ENCODE data around the gene MAPRE2. TPM values are rescaled to one million over a fixed set of nuclear protein-coding genes. Genes with fewer than 3 reads are reported as not detected.

The MAPRE2 gene
- total and polyA plus RNA-seq, 2 donors (not counting 1 experiment from before 2014, with no cell fraction given), result 18.5 to 88.1 TPM

- Histone ChIP-seq H2AFZ (ENCODE audit: low read length) (no peak overlapping the region), H3K9me3 (ENCODE audit: control insufficient read depth, insufficient read depth, low read depth, low read length) (no peaks in the 10 kb centered on the region), H3K4me1 (ENCODE audit: control insufficient read depth, extremely low read depth, insufficient read depth, low read length) (no peaks in the 10 kb centered on the region), H3K27me3 (ENCODE audit: control insufficient read depth, insufficient read depth, low read length) (no peaks in the 10 kb centered on the region), H3K9ac (ENCODE audit: insufficient read depth, low read length) (no peak overlapping the region), H3K79me2 (ENCODE audit: control insufficient read depth, insufficient read depth, low read length) (no peaks in the 10 kb centered on the region), H3K4me2 (ENCODE audit: extremely low read depth, insufficient read depth, low read length) (no peak overlapping the region), H3K36me3 (ENCODE audit: control insufficient read depth, insufficient read depth, low read length) (no peaks in the 10 kb centered on the region), H4K20me1 (ENCODE audit: control insufficient read depth, extremely low read depth, insufficient read depth, low read length) (no peaks in the 10 kb centered on the region), H3K27ac (ENCODE audit: insufficient read depth, low read length) (no peak overlapping the region), H3K4me3 (replicated peaks in 1 of 4; ENCODE audit: control extremely low read depth in 1 of 4, insufficient read depth in 1 of 4, low read depth in 3 of 4, low read length in 4 of 4) (no peak overlapping the region)
- no peak for TF ChIP-seq CTCF (conservative IDR thresholded peaks at IDR 0.05 in 1 of 2, IDR thresholded peaks at IDR 0.05 in 1 of 2; ENCODE audit: low read depth in 1 of 2, low read length in 2 of 2)
- no peak for TF ChIP-seq EZH2 (IDR thresholded peaks at IDR 0.05; ENCODE audit: low read length, missing control alignments)
- DNase-seq (ENCODE audit: low read depth in 2 of 2), result no peak
Measured at GRCh38 chr18:35083174-35083712, 42.0 kb downstream of the MAPRE2 start.

- TF ChIP-seq CTCF (conservative IDR thresholded peaks at IDR 0.05 in 1 of 2, IDR thresholded peaks at IDR 0.05 in 1 of 2; ENCODE audit: low read depth in 1 of 2, low read length in 2 of 2) (no peak), EZH2 (IDR thresholded peaks at IDR 0.05; ENCODE audit: low read length, missing control alignments) (no peak)
- Histone ChIP-seq H3K27ac (ENCODE audit: insufficient read depth, low read length) (no peak overlapping the region), H3K4me2 (ENCODE audit: extremely low read depth, insufficient read depth, low read length) (no peak overlapping the region), H3K9me3 (ENCODE audit: control insufficient read depth, insufficient read depth, low read depth, low read length) (no peaks in the 10 kb centered on the region), H3K36me3 (ENCODE audit: control insufficient read depth, insufficient read depth, low read length) (no peaks in the 10 kb centered on the region), H3K9ac (ENCODE audit: insufficient read depth, low read length) (no peak overlapping the region), H2AFZ (ENCODE audit: low read length) (no peak overlapping the region), H4K20me1 (ENCODE audit: control insufficient read depth, extremely low read depth, insufficient read depth, low read length) (no peaks in the 10 kb centered on the region), H3K27me3 (ENCODE audit: control insufficient read depth, insufficient read depth, low read length) (no peaks in the 10 kb centered on the region), H3K4me1 (ENCODE audit: control insufficient read depth, extremely low read depth, insufficient read depth, low read length) (no peaks in the 10 kb centered on the region), H3K79me2 (ENCODE audit: control insufficient read depth, insufficient read depth, low read length) (no peaks in the 10 kb centered on the region), H3K4me3 (replicated peaks in 1 of 4; ENCODE audit: control extremely low read depth in 1 of 4, insufficient read depth in 1 of 4, low read depth in 3 of 4, low read length in 4 of 4) (no peak overlapping the region)
- DNase-seq (ENCODE audit: low read depth in 2 of 2), result peak in 1 of 2 donors; percentile 29
Measured at GRCh38 chr18:35084494-35085449, 43.6 kb downstream of the MAPRE2 start.
